HepG2 (cell line): ENCODE data around the gene NR2C1. TPM values are rescaled to one million over a fixed set of nuclear protein-coding genes. Genes with fewer than 3 reads are reported as not detected.

ENCODE experiments used
- ATAC-seq: fragments of 200-7000 bp; cut with Tn5 transposase; 3 replicates; pipeline ENCODE4 v1.9.1; 2020; ENCODE audit warnings: mild to moderate bottlenecking, moderate library complexity
- BruUV-seq: library from RNA; stranded (reverse); fragments of 400-500 nt; replicated peaks from 2 replicates; lab custom pipeline; 2021; lab: Mats Ljungman, UMichigan
- CTCF ChIA-PET: fragments of 300-600 bp; formaldehyde crosslinking; extraction: SDS; loops from one replicate; lab custom pipeline; 2021; ENCODE audit warnings: low total read pairs, inconsistent platforms, low intra/inter-chr PET ratio; lab: Yijun Ruan, JAX
- POLR2A ChIA-PET: fragments of 350-600 bp; sonication (Branson Sonifier 250); formaldehyde crosslinking; loops from one replicate; lab custom pipeline; 2020; ENCODE audit warnings: antibody characterized with exemption, inconsistent platforms; lab: Yijun Ruan, JAX
- DNase-seq: peaks from one replicate; pipeline ENCODE4 v3.0.0-alpha.2; 2015; ENCODE audit warnings: low spot score
- FAIRE-seq: peaks from 3 replicates; lab custom pipeline; 2011; peaks lifted over from hg19 to GRCh38; lab: Jason Lieb, UNC
- H2AFZ ChIP-seq: one replicate; pipeline ENCODE4 v1.6.1; 2011; ENCODE audit warnings: low read length, inconsistent platforms
- H3K27ac ChIP-seq: fragments of 300-600 bp; 3 replicates; pipeline ENCODE4 v1.8.0; 2011; ENCODE audit warnings: mixed run types, mild to moderate bottlenecking, mixed read lengths, low read length, inconsistent platforms; ENCODE audit not compliant: insufficient read depth; ENCODE audit errors: extremely low read length
- H3K27me3 ChIP-seq, 2 experiments: fragments of 200-600 bp in 1 of 2; 2 replicates in 1 of 2; 3 replicates in 1 of 2; pipeline versions ENCODE4 v1.6.0 to v1.8.0; 2011; ENCODE audit warnings: low read length in 2 of 2, mild to moderate bottlenecking in 2 of 2, moderate library complexity in 2 of 2, inconsistent platforms in 1 of 2; ENCODE audit not compliant: insufficient read depth in 2 of 2, control insufficient read depth in 1 of 2
- H3K36me3 ChIP-seq, 2 experiments: fragments of 200-600 bp in 1 of 2; replicated peaks in 1 of 2; 2 replicates in 1 of 2; 3 replicates in 1 of 2; pipeline versions ENCODE4 v1.5.1 to v1.8.0; 2011; ENCODE audit warnings: low read length in 2 of 2, inconsistent platforms in 1 of 2; ENCODE audit not compliant: insufficient read depth in 2 of 2, control insufficient read depth in 1 of 2
- H3K4me1 ChIP-seq: 2 replicates; pipeline ENCODE4 v1.5.1; 2012; ENCODE audit warnings: low read length, inconsistent platforms; ENCODE audit not compliant: insufficient read depth
- H3K4me2 ChIP-seq: 2 replicates; pipeline ENCODE4 v1.6.0; 2011; ENCODE audit warnings: low read depth, low read length, inconsistent platforms
- H3K4me3 ChIP-seq, 3 experiments: fragments of 200-600 bp in 1 of 3; sonication (generic), shearing (Covaris generic) in 1 of 3; replicated peaks in 1 of 3; 2 replicates each; pipeline ENCODE4 v1.5.1; 2011 to 2016; ENCODE audit warnings: low read length in 3 of 3, inconsistent platforms in 2 of 3, low read depth in 2 of 3, mild to moderate bottlenecking in 2 of 3, control low read depth in 1 of 3, mixed read lengths in 1 of 3; ENCODE audit not compliant: insufficient read depth in 1 of 3
- H3K79me2 ChIP-seq: one replicate; pipeline ENCODE4 v1.6.1; 2011; ENCODE audit warnings: low read length, inconsistent platforms; ENCODE audit not compliant: insufficient read depth
- H3K9ac ChIP-seq: 2 replicates; pipeline ENCODE4 v1.6.0; 2011; ENCODE audit warnings: mild to moderate bottlenecking, low read depth, low read length, inconsistent platforms; ENCODE audit not compliant: insufficient read depth
- H3K9me3 ChIP-seq: 2 replicates; pipeline ENCODE4 v1.5.1; 2012; ENCODE audit warnings: mild to moderate bottlenecking, low read length
- H4K20me1 ChIP-seq: 2 replicates; pipeline ENCODE4 v1.6.0; 2011; ENCODE audit warnings: inconsistent platforms, mild to moderate bottlenecking, low read length, moderate library complexity; ENCODE audit not compliant: insufficient read depth
- DNMT3B ChIP-seq: conservative IDR thresholded peaks from 2 replicates; pipeline ENCODE4 v1.6.1; 2016; ENCODE audit warnings: missing biosample characterization, control low read depth
- HCFC1 ChIP-seq: fragments of 150-350 bp; IDR thresholded peaks from 2 replicates; pipeline ENCODE4 v1.6.1; 2014; ENCODE audit warnings: low read depth, low read length
- RFX1 ChIP-seq: fragments of 450-650 bp; IDR thresholded peaks from 2 replicates; pipeline ENCODE4 v1.6.1; 2017
- SKIL ChIP-seq: sonication (generic); formaldehyde crosslinking; IDR thresholded peaks from 2 replicates; pipeline ENCODE4 v1.8.0; 2022; ENCODE audit warnings: missing genetic modification reagents, mild to moderate bottlenecking, moderate library complexity, borderline replicate concordance
- SMAD1 ChIP-seq: sonication (generic); formaldehyde crosslinking; IDR thresholded peaks from 2 replicates; pipeline ENCODE4 v1.4.0; 2020; ENCODE audit warnings: missing genetic modification reagents, low read depth, mild to moderate bottlenecking, borderline replicate concordance
- SNAPC5 ChIP-seq: sonication (generic); formaldehyde crosslinking; IDR thresholded peaks from 2 replicates; pipeline ENCODE4 v1.8.1; 2023; ENCODE audit warnings: mild to moderate bottlenecking, missing genetic modification reagents, borderline replicate concordance
- U2AF1 ChIP-seq: fragments of 200-400 bp; formaldehyde crosslinking; optimal IDR thresholded peaks from 2 replicates; pipeline ENCODE3; 2017; ENCODE audit warnings: mild to moderate bottlenecking, low read depth, low read length
- ZBTB26 ChIP-seq: IDR thresholded peaks from 2 replicates; pipeline ENCODE4 v1.6.1; 2016; ENCODE audit warnings: missing compliant biosample characterization, missing genetic modification reagents, borderline replicate concordance
- ZFP1 ChIP-seq: IDR thresholded peaks from 2 replicates; pipeline ENCODE4 v1.6.1; 2016
- ZNF282 ChIP-seq: fragments of 450-650 bp; IDR thresholded peaks from 2 replicates; pipeline ENCODE4 v1.6.1; 2018; ENCODE audit not compliant: partially characterized antibody
- ZNF441 ChIP-seq: sonication (generic); formaldehyde crosslinking; IDR thresholded peaks from 2 replicates; pipeline ENCODE4 v1.7.0; 2021; ENCODE audit warnings: missing genetic modification reagents, borderline replicate concordance
- ZNF558 ChIP-seq: sonication (generic); formaldehyde crosslinking; IDR thresholded peaks from 2 replicates; pipeline ENCODE4 v1.9.0; 2022; ENCODE audit warnings: mild to moderate bottlenecking, missing genetic modification reagents, borderline replicate concordance
- ZNF7 ChIP-seq: IDR thresholded peaks from 2 replicates; pipeline ENCODE4 v1.6.1; 2016; ENCODE audit warnings: missing biosample characterization, missing genetic modification reagents
- ZNF704 ChIP-seq: sonication (generic); formaldehyde crosslinking; IDR thresholded peaks from 2 replicates; pipeline ENCODE4 v1.8.1; 2023; ENCODE audit warnings: mild to moderate bottlenecking, inconsistent platforms, moderate library complexity, missing genetic modification reagents, borderline replicate concordance
- WGBS: methylation state at CpG from one replicate; pipeline ENCODE4 v1.1.6; 2017; ENCODE audit warnings: low lambda C conversion rate; 5-methylcytosine and 5-hydroxymethylcytosine counted together
- in situ Hi-C: cut with HindIII; loops from 2 replicates; pipeline ENCODE4 v1.10.0; 2017; ENCODE audit warnings: low pct_unique_long_range_greater_than_20kb; ENCODE audit not compliant: extremely low pct_ligation_motif_present
- intact Hi-C: fragments of 100-400 bp; cut with micrococcal nuclease; formaldehyde crosslinking; loops from one replicate; pipeline ENCODE4 v1.10.0; 2022; ENCODE audit not compliant: unreplicated experiment
- polyA plus RNA-seq, 8 experiments: library from polyadenylated mRNA; depleted of rRNA in 3 of 8; stranded (reverse) in 7 of 8; unstranded in 1 of 8; fragments of >200 nt; fragmentation: Illumina TruSeq in 4 of 8; extraction: Trizol in 4 of 8; gene quantifications; 2 replicates each; pipeline versions ENCODE4 v1.2.1 to v1.2.3, GENCODE V29; 2011 to 2016; ENCODE audit warnings: low read depth in 4 of 8, missing spikeins in 1 of 8, mixed read lengths in 1 of 8; ENCODE audit not compliant: insufficient read depth in 1 of 8
- total RNA-seq, 5 experiments: library from RNA; depleted of rRNA; stranded (reverse); fragments of >200 nt; fragmentation: Illumina TruSeq; extraction: Trizol; gene quantifications; 2 replicates each; pipeline ENCODE4 v1.2.3, GENCODE V29; 2016; ENCODE audit warnings: low read depth in 1 of 5

Gene NR2C1
- total and polyA plus RNA-seq, 2 of the 13 experiments (the other 11 are each of a cell fraction or from before 2014, with no cell fraction given), result 38.0 to 70.8 TPM

GRCh38 chr12:94977766-94978468, 95.5 kb downstream of the NR2C1 start:
- Histone ChIP-seq H3K9ac (no peak overlapping the region), H3K27ac (no peak overlapping the region), H3K36me3 (peaks cover 1 to 2% of the 10 kb centered on the region in 2 experiments; a peak in 2 of 5 replicates), H3K4me2 (no peak overlapping the region), H3K9me3 (no peaks in the 10 kb centered on the region), H2AFZ (no peak overlapping the region), H3K4me1 (no peaks in the 10 kb centered on the region), H3K4me3 (no peak overlapping the region), H3K27me3 (no peaks in the 10 kb centered on the region; a peak in 1 of 5 replicates), H3K79me2 (no peaks in the 10 kb centered on the region), H4K20me1 (no peaks in the 10 kb centered on the region)
- FAIRE-seq, result no peak
- WGBS, result 98% methylated on average over 4 of the region's 4 CpGs
- intact Hi-C loops (no loop called here), in situ Hi-C loops (no loop called here)
- no TSS peak for BruUV-seq
- no peak for ATAC-seq
- no peak for TF ChIP-seq ZNF7
- no peak for TF ChIP-seq ZNF558 (CRISPR knock-in tag)
- TF ChIP-seq U2AF1, result no peak
- TF ChIP-seq SMAD1 (CRISPR knock-in tag), result no peak
- ChIA-PET CTCF (no interaction called here), POLR2A (no interaction called here)
- DNase-seq, result no peak

- Histone ChIP-seq H3K9ac (no peak overlapping the region), H4K20me1 (no peaks in the 10 kb centered on the region), H3K9me3 (no peaks in the 10 kb centered on the region), H3K27ac (no peak overlapping the region), H3K4me1 (no peaks in the 10 kb centered on the region), H2AFZ (no peak overlapping the region), H3K36me3 (peaks cover 2 to 10% of the 10 kb centered on the region in 2 experiments; a peak in 4 of 5 replicates), H3K4me3 (no peak overlapping the region), H3K79me2 (no peaks in the 10 kb centered on the region), H3K4me2 (no peak overlapping the region), H3K27me3 (no peaks in the 10 kb centered on the region; a peak in 1 of 5 replicates)
- over 99% methylated on average over 5 of the region's 5 CpGs for WGBS
- DNase-seq (no peak), ATAC-seq (no peak), FAIRE-seq (no peak)
- CTCF ChIA-PET, result no interaction called here
- in situ Hi-C loops (no loop called here), intact Hi-C loops (no loop called here)
- no TSS peak for BruUV-seq
- POLR2A ChIA-PET, result no interaction called here
- TF ChIP-seq ZBTB26 (no peak), HCFC1 (no peak), SNAPC5 (CRISPR knock-in tag) (no peak), ZNF282 (no peak), RFX1 (no peak), ZFP1 (CRISPR knock-in tag) (no peak), DNMT3B (CRISPR knock-in tag) (no peak), ZNF704 (CRISPR knock-in tag) (no peak), SKIL (CRISPR knock-in tag) (no peak), ZNF441 (no peak)
Measured at GRCh38 chr12:94973221-94973620, 100.2 kb downstream of the NR2C1 start.
